GM19193 (cell line): ENCODE data around the gene GMDS.

Source experiments
- POLR2A ChIP-seq: IDR thresholded peaks from 4 replicates; pipeline ENCODE4 v1.6.1; 2011; ENCODE audit not compliant: insufficient read depth, insufficient read length; ENCODE audit errors: extremely low read depth

GMDS gene

GRCh38 chr6:2245103-2245876 is at the start of gene GMDS:
TSS of gene GMDS (minus strand) at chr6:2245605.
- peak; percentile 88 for TF ChIP-seq POLR2A

DNA sequence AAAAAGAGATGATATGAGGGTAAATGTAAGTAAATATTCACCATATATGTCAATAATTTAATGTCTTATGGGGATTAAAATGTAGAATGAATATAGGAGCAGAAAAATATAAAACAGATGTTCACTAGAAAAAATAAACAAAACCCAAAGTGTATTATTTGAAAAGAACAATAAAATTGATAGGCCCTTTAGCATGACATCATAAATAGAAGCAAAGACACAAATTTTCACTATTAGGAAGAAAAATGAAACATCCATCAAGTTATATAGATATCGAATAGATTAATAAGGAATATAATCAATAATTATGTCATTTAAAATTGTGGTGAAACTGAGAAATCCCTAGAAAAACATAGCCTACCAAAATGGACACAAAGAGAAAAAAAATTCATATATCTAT is 40.1 kb upstream of the GMDS start:
- no peak for TF ChIP-seq POLR2A

DNA sequence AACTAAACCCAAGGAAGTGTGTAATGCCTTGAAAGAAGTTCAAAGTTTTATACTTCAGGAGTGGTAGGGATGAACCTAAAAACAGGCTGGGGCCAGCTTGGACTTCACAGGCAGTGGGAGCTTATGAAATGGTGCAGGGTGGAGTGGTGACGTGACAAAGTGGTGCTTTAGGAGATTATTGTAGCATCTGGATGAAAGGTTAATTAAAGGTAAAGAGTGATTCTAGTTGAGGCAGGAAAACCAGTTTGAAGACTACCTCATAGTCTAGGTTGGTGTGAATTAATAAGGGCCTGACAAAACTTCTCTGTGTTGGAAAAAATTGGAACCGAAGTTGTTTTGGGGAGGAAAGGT is 30.5 kb upstream of the GMDS start:
- no peak for TF ChIP-seq POLR2A

DNA sequence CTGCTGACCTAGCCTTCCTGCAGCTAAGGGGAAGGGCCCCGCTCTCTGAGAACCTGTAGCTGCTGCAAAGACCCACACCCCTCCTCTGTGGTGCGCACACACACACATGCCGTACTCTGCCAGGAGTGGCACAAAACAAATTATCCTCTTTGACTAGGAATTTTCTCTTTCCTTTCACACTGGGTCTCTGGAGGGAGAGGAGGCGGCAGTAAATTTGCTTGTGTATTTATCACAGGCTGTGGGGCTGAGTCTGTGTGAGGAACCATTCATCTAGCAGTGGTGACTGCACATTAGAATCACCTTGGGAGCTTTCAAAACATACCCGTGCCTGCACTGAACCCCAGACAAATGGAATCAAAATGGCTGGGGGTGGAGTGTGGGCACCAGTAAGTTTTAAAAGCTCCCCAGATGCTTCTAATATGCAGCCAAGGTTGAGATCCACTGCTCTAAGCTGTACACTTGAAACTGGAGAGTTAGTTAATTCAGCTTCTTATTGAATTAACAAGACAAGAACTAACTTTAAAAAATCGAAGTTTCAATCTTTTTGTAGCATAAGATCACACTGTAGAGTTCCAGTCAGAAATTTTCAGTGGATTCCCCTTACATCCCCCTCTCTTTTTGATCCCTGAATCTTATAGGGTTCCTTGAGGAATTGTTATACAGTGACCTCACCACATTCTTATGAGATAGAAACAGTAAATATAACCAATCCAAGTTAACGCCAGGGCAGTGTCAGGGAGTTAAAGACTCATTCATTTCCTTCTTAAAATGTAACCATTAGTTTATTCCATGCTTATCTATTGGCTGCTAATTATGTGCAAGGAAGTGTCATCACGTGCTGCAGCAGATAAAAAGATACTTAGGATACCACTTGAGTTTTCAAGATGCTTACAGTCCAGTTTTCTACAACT is 29.8 kb upstream of the GMDS start:
- TF ChIP-seq POLR2A = no peak

- TF ChIP-seq POLR2A = no peak
These were observed 27.3 kb upstream of the GMDS start for GRCh38 chr6:2272696-2273095.

DNA sequence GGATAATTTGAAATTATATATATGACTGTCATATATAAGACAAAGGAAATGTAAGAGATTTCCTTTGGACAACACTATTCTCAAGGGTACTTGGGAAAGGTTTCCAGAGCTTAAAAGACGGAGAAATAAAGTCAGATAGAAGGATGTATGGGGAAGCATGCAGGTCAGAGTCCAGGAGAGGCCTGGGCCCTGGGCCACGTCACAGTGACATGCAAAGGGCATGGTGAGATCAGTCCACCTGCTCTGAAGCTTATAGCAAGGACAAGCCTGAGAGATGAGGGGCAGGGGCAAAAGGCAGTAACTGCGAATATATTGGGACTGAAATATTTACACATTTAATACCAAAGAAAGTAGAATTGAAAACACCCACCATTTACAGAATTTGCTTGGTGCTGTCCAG is 24.6 kb upstream of the GMDS start:
- no peak for TF ChIP-seq POLR2A

GRCh38 chr6:2266841-2267240 is 21.4 kb upstream of the GMDS start:
- TF ChIP-seq POLR2A = no peak

- no peak for TF ChIP-seq POLR2A
These were observed 20.8 kb upstream of the GMDS start for GRCh38 chr6:2266031-2266795.

- TF ChIP-seq POLR2A = no peak
These were observed 19.5 kb upstream of the GMDS start for GRCh38 chr6:2264932-2265331.

DNA sequence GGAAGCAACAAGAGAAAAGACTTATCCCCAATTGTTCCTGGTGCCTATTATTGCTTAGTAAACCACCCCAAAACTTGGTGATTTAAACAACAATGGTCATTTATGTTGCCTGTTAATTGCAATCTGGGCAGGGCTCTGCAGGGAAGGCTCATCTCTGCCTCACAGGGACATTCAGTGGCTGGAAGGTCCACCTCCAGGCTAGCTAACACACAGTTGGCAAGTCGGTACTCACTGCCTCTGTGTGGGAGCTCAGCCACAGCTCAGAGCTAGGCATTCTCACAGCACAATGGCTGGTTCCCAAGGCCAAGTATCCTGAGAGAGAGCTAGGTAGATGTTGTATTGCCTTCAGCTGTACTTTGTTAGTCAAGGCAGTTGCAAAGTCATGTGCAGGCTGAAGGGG is 18.5 kb upstream of the GMDS start:
- TF ChIP-seq POLR2A = no peak

DNA sequence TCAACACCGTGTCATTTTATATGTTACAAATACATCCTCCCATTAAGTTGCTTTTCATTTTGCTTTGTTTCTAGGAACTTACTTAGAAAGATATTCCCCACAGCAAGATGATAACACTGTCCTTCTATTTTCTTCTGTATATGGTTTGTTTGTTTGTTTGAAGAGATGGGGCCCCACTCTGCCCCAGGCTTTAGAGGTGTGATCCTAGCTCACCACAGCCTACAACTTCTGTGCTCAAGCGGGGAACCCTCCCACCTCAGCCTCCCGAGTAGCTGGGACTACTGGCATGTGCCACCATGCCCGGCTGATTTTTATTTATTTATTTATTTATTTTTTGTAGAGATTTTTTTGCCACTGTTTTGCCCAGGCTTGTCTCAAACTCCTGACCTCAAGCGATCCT is 14.2 kb upstream of the GMDS start:
- TF ChIP-seq POLR2A = no peak

DNA sequence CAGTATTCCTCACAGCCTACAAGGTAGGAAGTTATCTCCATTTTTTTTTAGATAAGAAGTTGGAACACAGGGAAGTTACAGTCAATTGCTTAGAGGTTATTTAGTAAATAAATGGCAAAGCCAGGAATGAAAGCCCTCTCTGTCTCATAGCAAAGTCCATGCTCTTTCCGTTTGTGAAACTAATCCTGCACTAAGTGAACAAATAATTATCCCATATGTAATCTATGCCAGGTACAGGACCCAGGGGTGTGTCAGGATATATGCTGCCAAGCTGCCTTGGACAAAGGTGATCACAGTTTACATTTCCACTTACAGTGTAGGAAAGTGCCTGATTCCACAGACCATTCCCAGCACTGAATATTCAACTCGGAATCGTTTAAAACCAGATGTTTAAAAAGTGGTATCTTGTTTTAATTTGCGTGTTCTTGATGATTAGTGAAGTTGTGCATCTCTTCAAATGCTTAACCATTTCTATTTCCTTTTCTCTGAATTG is 13.6 kb upstream of the GMDS start:
- no peak for TF ChIP-seq POLR2A

DNA sequence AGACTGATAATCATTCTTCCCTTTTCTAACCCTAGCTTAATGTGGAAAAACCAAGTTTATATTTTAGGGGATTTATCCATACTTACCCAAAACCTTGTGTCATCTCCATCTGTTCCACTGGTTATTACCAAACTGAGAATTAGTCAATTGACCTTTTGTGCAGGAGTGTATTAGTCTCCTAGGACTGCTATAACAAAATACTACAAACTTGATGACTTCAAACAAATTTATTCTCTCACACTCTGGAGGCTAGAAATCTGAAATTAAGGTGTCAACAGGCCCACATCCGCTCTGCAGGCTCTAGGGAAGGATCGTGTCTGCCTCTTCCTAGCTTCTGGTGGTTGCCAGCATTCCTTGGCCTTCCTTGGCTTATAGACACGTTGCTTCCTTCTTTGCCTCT is 12.7 kb upstream of the GMDS start:
- TF ChIP-seq POLR2A = no peak

DNA sequence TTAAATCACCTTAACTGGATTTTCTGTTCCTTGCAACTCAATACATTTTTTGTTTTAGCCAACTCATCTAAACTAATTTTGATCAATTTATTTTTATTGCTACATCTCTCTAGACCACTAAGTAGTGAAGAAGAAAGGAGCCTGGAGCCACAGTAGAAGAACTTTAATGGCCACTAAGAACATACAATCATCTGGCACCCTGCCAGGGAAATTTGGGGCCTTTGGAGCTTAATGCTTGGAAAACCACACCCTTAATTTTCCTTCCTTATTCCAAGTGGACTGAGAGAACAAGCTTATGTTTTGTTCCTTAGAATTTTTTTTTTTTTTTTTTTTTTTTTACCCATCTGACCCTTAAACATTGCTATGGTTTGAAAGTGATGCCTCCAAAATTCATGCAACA is 12.0 kb upstream of the GMDS start:
- TF ChIP-seq POLR2A = no peak

DNA sequence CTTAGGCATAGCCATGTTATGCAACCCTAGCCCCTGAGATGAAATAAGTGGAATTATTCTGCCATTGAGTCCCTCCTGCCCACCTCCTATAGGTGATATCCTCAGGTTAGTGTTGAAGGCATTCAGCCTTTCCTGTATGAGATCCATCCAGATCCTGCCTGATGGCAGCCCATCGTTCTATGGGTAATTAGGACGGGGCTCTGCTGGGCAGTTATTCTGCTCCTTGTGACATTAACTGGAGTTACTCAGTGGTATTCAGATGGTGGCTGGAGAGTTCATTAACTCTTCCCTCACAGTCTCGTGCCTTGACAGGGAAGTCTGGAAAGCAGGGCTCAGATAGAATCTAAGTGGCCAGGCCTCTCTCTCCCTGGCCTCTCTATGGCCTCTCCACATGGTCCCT is 9.3 kb upstream of the GMDS start:
- TF ChIP-seq POLR2A = no peak
